Measurements from ENCODE around the gene MRPL10.
"Not testable (repeated sequence)": the region's sequence is repeated elsewhere in the genome, so short reads cannot be mapped to it uniquely, and the experiment has no call there.

Gene MRPL10

DNA sequence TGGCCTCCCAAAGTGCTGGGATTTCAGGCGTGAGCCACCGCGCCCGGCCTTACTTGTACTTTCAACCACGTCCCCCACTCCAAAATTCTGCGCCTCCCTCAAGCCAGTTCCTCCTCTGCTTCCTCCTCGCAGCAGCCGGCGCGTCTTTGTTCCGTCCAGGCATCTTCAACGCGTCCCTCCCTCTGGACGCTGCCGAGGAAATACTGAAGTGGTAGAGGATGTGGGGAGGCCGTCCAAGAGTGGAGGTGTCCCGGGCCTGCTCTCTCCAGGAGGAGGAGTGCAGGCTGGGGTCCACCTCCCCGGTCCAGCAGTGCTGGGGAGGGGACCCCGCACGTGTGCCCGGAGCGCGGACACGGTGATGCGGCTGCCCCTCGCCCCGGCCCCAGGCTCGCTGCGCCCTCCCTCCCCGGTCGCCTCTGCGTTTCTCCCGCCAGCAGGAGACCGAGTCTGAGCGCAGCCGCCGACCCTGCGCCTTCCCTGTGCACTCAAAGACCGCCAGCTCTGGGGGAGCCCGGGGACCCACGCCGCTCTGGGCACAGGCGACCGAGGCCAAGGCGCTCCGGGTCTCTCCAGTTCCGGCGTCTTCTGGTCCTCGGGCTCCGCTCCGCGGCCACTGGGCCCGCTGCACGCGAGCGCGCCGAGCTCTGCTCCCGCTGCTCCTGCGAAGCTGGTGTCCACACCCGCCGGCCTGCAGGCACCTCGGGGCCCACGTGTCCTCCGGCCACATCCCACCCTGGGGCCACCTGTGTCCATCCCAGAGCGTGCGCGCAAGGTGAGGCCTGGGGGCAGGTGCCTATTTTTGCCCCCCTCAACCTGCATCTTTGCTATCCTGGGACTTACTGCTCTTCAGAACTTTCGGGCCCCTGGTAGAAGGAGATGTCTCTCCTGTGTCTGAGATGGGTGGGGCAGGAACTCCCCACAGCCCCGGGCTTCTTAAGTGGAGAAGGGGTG, 41.5 kb downstream of the MRPL10 start:
- peak; percentile 65 to 72 for DNase-seq

DNA sequence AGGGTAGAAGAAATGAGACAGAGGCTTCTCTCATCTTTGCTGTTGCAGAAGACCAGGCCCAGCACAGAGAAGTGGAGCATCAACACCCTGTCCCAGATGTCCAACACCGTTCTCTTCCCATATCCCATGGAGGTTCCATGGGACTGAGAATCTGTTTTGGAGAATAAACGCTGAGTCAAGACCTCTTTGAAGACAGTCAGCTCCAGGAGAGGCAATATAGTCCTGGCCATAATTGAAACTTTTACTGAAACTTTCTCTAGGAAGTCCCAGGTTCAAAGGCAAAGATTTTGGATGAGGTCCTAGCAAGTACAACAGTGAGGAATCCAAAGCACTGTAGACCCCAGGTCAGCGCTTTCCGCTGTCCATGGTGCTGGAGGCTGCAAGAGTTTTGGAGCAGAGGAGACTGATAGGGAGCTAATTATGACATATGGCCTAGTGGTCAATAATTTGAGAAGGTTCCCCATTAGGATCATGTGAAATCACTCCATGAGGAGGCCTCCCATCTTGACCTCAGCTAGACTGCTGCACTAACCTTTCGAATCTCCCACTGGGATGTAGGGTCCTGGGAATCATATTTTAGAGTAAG, 45.7 kb downstream of the MRPL10 start:
- DNase-seq, result peak; percentile 17 to 29

DNA sequence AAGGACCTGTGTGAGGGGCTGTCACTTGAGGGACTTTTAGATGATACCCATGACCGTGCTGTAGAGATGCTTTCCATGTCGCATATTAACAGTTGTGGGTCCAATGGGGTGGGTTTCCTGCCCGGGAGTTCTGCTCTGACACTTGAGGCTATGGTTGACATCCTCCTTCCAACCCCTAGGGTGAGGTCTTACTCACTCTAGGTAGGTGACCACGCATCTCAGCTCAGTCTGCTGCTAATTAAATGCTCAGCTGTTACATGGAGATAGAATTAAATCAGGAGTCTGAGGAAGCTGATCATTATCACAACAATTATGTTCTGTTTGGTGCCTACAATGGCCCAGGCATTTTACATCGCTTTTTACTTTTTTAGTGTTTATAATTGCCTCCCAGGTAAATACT, 49.9 kb downstream of the MRPL10 start:
- DNase-seq, result no peak

DNA sequence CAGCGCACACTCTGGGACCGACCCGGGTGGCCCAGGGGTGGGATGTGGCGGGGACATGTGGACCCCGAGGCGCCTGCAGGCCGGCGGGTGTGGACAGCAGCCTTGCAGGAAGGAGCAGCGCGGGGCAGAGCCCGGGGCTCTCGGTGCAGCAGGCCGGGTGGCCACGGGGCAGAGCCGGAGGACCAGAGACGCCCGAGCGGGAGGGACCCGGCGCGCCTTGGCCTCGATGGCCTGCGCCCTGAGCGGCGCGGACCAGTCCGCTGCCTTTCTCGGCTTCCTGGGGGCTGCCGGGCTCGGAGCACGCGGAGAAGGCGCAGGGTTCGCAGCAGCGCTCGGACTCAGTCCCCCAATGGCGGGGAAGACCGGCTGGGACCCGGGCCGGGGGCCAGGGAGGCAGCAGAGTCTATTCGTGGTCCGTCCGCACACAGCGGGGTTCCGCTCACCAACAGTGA, 53.1 kb downstream of the MRPL10 start:
- no peak for DNase-seq

DNA sequence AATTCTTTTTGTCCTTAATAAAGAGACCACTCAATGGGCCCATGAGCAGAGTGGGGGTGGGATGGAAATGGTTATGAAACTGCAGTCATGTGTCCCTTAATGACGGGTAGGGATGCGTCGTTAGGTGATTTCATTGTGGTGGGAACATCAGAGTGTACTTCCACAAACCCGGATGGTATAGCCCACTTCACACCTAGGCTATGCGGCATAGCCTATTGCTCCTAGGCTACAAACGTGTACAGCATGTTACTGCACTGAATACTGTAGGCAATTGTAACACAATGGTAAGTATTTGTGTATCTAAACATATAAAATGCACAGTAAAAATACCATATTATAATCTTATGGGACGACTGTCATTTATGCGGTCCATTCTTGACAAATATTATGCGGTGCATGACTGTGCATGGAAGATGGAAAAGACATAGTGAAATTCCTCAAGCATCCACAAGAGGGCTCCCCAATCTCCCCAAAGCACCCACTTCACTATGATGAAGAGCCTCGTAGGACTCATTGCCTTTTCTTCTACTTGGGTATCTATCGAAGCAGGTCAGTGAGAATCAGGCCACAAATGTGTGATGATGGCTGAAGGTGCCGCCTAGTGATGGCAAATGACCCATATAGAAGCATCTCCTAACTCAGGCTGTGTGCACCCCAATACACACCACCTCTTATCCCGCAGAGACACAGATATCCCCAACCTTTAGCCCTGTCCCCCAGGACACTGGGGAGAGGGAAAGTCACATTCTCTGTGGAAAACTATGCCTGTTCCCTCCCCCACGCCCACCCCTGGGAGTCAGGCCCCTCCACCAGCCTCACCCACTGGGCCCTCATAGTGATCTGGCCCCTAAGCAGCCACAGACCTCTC, 54.8 kb downstream of the MRPL10 start:
- DNase-seq, result peak; percentile 21 to 34

DNA sequence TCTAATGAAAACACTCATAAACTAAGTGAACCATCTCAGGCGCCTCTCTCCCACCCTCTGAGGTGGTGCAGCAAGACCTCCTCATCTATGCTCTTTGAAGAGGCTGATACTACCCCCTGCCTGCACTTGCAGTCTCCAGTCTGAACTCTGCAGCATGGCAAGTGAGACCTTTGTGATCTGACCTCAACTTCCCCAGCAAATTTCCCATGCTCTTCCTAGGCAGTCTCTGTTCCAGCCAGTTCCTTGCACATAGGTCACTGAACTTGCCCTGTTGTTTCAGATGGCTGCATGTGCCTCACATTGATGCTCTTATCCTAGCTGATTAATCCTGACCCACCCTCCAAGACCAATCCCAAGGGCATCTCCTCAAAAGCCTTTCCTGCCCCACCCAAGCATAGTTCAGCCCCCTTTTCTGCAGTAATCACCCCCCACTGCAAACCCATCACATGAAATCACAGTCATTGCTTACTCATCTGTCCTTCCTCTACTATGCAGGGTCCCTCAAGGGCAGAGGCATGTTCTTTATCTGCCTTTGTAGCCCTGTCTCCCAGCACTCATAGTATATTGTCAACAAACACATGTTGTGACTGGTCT, 56.3 kb downstream of the MRPL10 start:
- DNase-seq, result no peak

DNA sequence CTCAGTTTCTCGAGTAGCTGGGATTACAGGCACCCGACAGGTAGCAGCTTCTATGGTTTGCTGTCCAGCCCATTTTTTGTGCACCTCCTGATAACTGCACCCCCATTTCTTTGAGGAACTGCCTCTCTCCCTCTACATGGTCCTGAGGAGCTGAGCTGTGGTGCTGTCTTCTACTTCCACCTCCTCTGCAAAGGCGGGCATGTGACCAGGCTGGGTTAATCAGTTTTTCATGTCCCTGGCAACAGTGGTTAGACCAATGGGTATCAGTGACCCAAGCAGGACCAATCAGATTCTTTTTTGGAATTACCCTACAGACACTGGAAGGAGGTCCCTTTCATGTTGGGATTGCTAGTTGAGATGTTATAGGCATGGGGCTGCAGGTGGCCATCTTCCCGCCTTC, 57.0 kb downstream of the MRPL10 start:
- DNase-seq, result no peak

DNA sequence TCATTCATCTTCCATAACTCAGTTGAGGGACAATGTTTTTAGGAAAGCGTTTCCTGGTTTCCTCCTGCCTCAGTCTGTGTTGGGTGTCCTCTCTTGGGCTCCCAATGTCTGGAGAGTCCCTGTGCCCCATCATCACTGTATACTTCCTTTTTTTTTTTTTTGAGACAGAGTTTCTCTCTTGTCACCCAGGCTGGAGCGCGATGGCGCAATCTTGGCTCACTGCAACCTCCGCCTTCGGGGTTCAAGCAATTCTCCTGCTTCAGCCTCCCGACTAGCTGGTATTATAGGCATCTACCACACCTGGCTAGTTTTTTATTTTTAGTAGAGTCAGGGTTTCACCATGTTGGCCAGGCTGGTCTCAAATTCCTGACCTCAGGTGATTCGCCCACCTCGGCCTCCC, 57.7 kb downstream of the MRPL10 start:
- not testable (repeated sequence) for DNase-seq

Data from activated CD4-positive, alpha-beta T cell treated with anti-CD3 and anti-CD28 coated beads, Interleukin-2, amount 50 U/mL, for 48 hours (primary cell).